Measurements from ENCODE around the gene DNPH1.

Gene DNPH1

GRCh38 chr6:43229803-43230620, 731 bp upstream of the DNPH1 start:
- no peak for ATAC-seq (ENCODE audit: low read depth)
- H3K27ac ChIP-seq (ENCODE audit: poor library complexity, severe bottlenecking): no peak overlapping the region

GRCh38 chr6:43226192-43226851, 3.0 kb downstream of the DNPH1 start:
- Histone ChIP-seq H3K27ac (ENCODE audit: poor library complexity, severe bottlenecking) (no peak overlapping the region), H3K9me3 (ENCODE audit: severe bottlenecking) (no peaks in the 10 kb centered on the region), H3K36me3 (ENCODE audit: low read depth) (peaks cover 10% of the 10 kb centered on the region; the same call in 1 of the 2 replicates), H3K4me1 (ENCODE audit: insufficient read depth, poor library complexity, severe bottlenecking) (no peaks in the 10 kb centered on the region), H3K4me3 (ENCODE audit: severe bottlenecking) (no peak overlapping the region), H3K27me3 (ENCODE audit: insufficient read depth, poor library complexity, severe bottlenecking) (no peaks in the 10 kb centered on the region)
- peak; percentile 28 for DNase-seq (ENCODE audit: low spot score)
- TF ChIP-seq, protein P1, sequence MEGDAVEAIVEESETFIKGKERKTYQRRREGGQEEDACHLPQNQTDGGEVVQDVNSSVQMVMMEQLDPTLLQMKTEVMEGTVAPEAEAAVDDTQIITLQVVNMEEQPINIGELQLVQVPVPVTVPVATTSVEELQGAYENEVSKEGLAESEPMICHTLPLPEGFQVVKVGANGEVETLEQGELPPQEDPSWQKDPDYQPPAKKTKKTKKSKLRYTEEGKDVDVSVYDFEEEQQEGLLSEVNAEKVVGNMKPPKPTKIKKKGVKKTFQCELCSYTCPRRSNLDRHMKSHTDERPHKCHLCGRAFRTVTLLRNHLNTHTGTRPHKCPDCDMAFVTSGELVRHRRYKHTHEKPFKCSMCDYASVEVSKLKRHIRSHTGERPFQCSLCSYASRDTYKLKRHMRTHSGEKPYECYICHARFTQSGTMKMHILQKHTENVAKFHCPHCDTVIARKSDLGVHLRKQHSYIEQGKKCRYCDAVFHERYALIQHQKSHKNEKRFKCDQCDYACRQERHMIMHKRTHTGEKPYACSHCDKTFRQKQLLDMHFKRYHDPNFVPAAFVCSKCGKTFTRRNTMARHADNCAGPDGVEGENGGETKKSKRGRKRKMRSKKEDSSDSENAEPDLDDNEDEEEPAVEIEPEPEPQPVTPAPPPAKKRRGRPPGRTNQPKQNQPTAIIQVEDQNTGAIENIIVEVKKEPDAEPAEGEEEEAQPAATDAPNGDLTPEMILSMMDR (IDR thresholded peaks at IDR 0.05; ENCODE audit: poor library complexity, severe bottlenecking): no peak
- ATAC-seq (ENCODE audit: low read depth): no peak

More at GRCh38 chr6:43229803-43230620, 731 bp upstream of the DNPH1 start:
- no peaks in the 10 kb centered on the region for H3K36me3 ChIP-seq (ENCODE audit: low read depth)
- no peaks in the 10 kb centered on the region for H3K9me3 ChIP-seq (ENCODE audit: severe bottlenecking)
- TF ChIP-seq, protein P1 (IDR thresholded peaks at IDR 0.05; ENCODE audit: poor library complexity, severe bottlenecking): no peak
- no peak overlapping the region for H3K4me3 ChIP-seq (ENCODE audit: severe bottlenecking)
- peak; percentile 20 for DNase-seq (ENCODE audit: low spot score)
- no peaks in the 10 kb centered on the region for H3K27me3 ChIP-seq (ENCODE audit: insufficient read depth, poor library complexity, severe bottlenecking)
- H3K4me1 ChIP-seq (ENCODE audit: insufficient read depth, poor library complexity, severe bottlenecking): no peaks in the 10 kb centered on the region

- Histone ChIP-seq H3K36me3 (ENCODE audit: low read depth) (peaks cover 10% of the 10 kb centered on the region; the same call in 1 of the 2 replicates), H3K27ac (ENCODE audit: poor library complexity, severe bottlenecking) (no peak overlapping the region), H3K4me3 (ENCODE audit: severe bottlenecking) (no peak overlapping the region), H3K9me3 (ENCODE audit: severe bottlenecking) (no peaks in the 10 kb centered on the region), H3K27me3 (ENCODE audit: insufficient read depth, poor library complexity, severe bottlenecking) (no peaks in the 10 kb centered on the region), H3K4me1 (ENCODE audit: insufficient read depth, poor library complexity, severe bottlenecking) (no peaks in the 10 kb centered on the region)
- DNase-seq (ENCODE audit: low spot score) (peak; percentile 59), ATAC-seq (ENCODE audit: low read depth) (no peak)
- TF ChIP-seq, protein P1 (IDR thresholded peaks at IDR 0.05; ENCODE audit: poor library complexity, severe bottlenecking): no peak
Observed at GRCh38 chr6:43223175-43223574, 6.1 kb downstream of the DNPH1 start.

- Histone ChIP-seq H3K9me3 (ENCODE audit: severe bottlenecking) (no peaks in the 10 kb centered on the region), H3K27ac (ENCODE audit: poor library complexity, severe bottlenecking) (no peak overlapping the region), H3K27me3 (ENCODE audit: insufficient read depth, poor library complexity, severe bottlenecking) (no peaks in the 10 kb centered on the region), H3K4me1 (ENCODE audit: insufficient read depth, poor library complexity, severe bottlenecking) (no peaks in the 10 kb centered on the region), H3K36me3 (ENCODE audit: low read depth) (peaks cover 10% of the 10 kb centered on the region; the same call in 1 of the 2 replicates), H3K4me3 (ENCODE audit: severe bottlenecking) (no peak overlapping the region)
- TF ChIP-seq, protein P1 (IDR thresholded peaks at IDR 0.05; ENCODE audit: poor library complexity, severe bottlenecking): no peak
- peak; percentile 36 for DNase-seq (ENCODE audit: low spot score)
- 0 out of 3 replicates have a peak, but pooled peaks have one; percentile 10 for ATAC-seq (ENCODE audit: low read depth)
Observed at GRCh38 chr6:43222418-43223059, 6.7 kb downstream of the DNPH1 start.

All from RWPE2 (cell line).